H1 (cell line): Measurements from ENCODE around the gene KLK6. TPM values are rescaled to one million over a fixed set of nuclear protein-coding genes. Genes with fewer than 3 reads are reported as not detected.
"Not testable (repeated sequence)": the region's sequence is repeated elsewhere in the genome, so short reads cannot be mapped to it uniquely, and the experiment has no call there.

Experiments
- CTCF ChIA-PET: fragments of 300-600 bp; sonication (Branson Sonifier 250); formaldehyde crosslinking; loops from one replicate; lab custom pipeline; 2021; ENCODE audit not compliant: partially characterized antibody; lab: Charles Lee
- POLR2A ChIA-PET: fragments of 300-600 bp; sonication (Branson Sonifier 250); formaldehyde crosslinking; loops from one replicate; lab custom pipeline; 2021; ENCODE audit warnings: inconsistent platforms; ENCODE audit not compliant: partially characterized antibody; lab: Charles Lee
- DNase-seq, 2 experiments: peaks; one replicate each; pipeline versions ENCODE4 v3.0.0 to v3.0.0-alpha.2; 2010 to 2022; ENCODE audit warnings: low spot score in 2 of 2, low read depth in 1 of 2, mixed read lengths in 1 of 2
- FAIRE-seq: peaks from 2 replicates; lab custom pipeline; 2011; peaks lifted over from hg19 to GRCh38; lab: Jason Lieb, UNC
- H2AFZ ChIP-seq: 2 replicates; pipeline ENCODE4 v1.8.1; 2012; ENCODE audit warnings: low read length, inconsistent platforms
- H2AK5ac ChIP-seq: 2 replicates; pipeline ENCODE4 v1.6.1; 2013; ENCODE audit warnings: low read depth, low read length
- H2BK120ac ChIP-seq: replicated peaks from 2 replicates; pipeline ENCODE3; 2013; ENCODE audit warnings: low read depth, low read length, inconsistent platforms
- H2BK12ac ChIP-seq: 2 replicates; pipeline ENCODE4 v1.6.1; 2013; ENCODE audit warnings: low read depth, low read length
- H2BK15ac ChIP-seq: 2 replicates; pipeline ENCODE4 v1.6.1; 2013; ENCODE audit warnings: low read length
- H2BK20ac ChIP-seq: 2 replicates; pipeline ENCODE4 v1.6.1; 2013; ENCODE audit warnings: low read length
- H2BK5ac ChIP-seq: 2 replicates; pipeline ENCODE4 v1.6.1; 2013; ENCODE audit warnings: low read depth, low read length
- H3K14ac ChIP-seq: 2 replicates; pipeline ENCODE4 v1.6.1; 2013; ENCODE audit warnings: inconsistent platforms; ENCODE audit not compliant: insufficient read length
- H3K18ac ChIP-seq: 2 replicates; pipeline ENCODE4 v1.6.1; 2013; ENCODE audit warnings: low read length; ENCODE audit errors: extremely low read depth
- H3K23ac ChIP-seq: 2 replicates; pipeline ENCODE4 v1.6.1; 2013; ENCODE audit warnings: inconsistent platforms; ENCODE audit not compliant: insufficient read length
- H3K23me2 ChIP-seq: 2 replicates; pipeline ENCODE4 v1.6.1; 2013; ENCODE audit warnings: low read depth, low read length
- H3K27ac ChIP-seq: 2 replicates; pipeline ENCODE4 v1.6.1; 2011; ENCODE audit warnings: low read depth, low read length, inconsistent platforms
- H3K27me3 ChIP-seq, 4 experiments: replicated peaks in 1 of 4; 1 replicate in 1 of 4; 2 replicates in 3 of 4; pipeline versions ENCODE4 v1.6.1 to v1.8.1; 2011 to 2013; ENCODE audit warnings: low read length in 3 of 4, mild to moderate bottlenecking in 3 of 4, inconsistent platforms in 2 of 4, mixed read lengths in 2 of 4, moderate library complexity in 1 of 4; ENCODE audit not compliant: control insufficient read depth in 3 of 4, insufficient read depth in 3 of 4; ENCODE audit errors: extremely low read depth in 1 of 4
- H3K36me3 ChIP-seq, 4 experiments: 2 replicates each; pipeline versions ENCODE4 v1.6.1 to v1.8.1; 2011 to 2013; ENCODE audit warnings: mild to moderate bottlenecking in 4 of 4, low read length in 3 of 4, moderate library complexity in 2 of 4, control low read depth in 1 of 4, inconsistent platforms in 1 of 4; ENCODE audit not compliant: insufficient read depth in 4 of 4, control insufficient read depth in 2 of 4
- H3K4ac ChIP-seq: replicated peaks from 2 replicates; pipeline ENCODE3; 2013; ENCODE audit warnings: low read length, low read depth, mixed read lengths, inconsistent platforms; ENCODE audit not compliant: insufficient read length
- H3K4me1 ChIP-seq, 4 experiments: replicated peaks in 1 of 4; 1 replicate in 1 of 4; 2 replicates in 3 of 4; pipeline versions ENCODE4 v1.6.1 to v1.8.1; 2011 to 2013; ENCODE audit warnings: low read length in 3 of 4, inconsistent platforms in 2 of 4, mixed read lengths in 1 of 4; ENCODE audit not compliant: insufficient read depth in 4 of 4, control insufficient read depth in 3 of 4
- H3K4me2 ChIP-seq, 2 experiments: 2 replicates each; pipeline versions ENCODE4 v1.6.1 to v1.8.1; 2011 to 2013; ENCODE audit warnings: low read depth in 2 of 2, low read length in 2 of 2, control low read depth in 1 of 2, inconsistent platforms in 1 of 2, mild to moderate bottlenecking in 1 of 2; ENCODE audit not compliant: insufficient read depth in 1 of 2
- H3K4me3 ChIP-seq, 4 experiments: fragments of 200-600, 300-600 bp in 1 of 4; sonication (generic), shearing (Covaris generic), sonication (Bioruptor Twin) in 1 of 4; 2 replicates each; pipeline versions ENCODE4 v1.5.1 to v1.8.1; 2011 to 2016; ENCODE audit warnings: low read length in 4 of 4, low read depth in 3 of 4, control low read depth in 2 of 4, inconsistent platforms in 2 of 4, mild to moderate bottlenecking in 2 of 4, mixed read lengths in 1 of 4, moderate library complexity in 1 of 4; ENCODE audit not compliant: insufficient read depth in 2 of 4; ENCODE audit errors: extremely low read depth in 1 of 4
- H3K56ac ChIP-seq: replicated peaks from 2 replicates; pipeline ENCODE3; 2013; ENCODE audit warnings: low read depth, mild to moderate bottlenecking, mixed read lengths, low read length, inconsistent platforms; ENCODE audit not compliant: insufficient read length
- H3K79me1 ChIP-seq: 2 replicates; pipeline ENCODE4 v1.6.1; 2013; ENCODE audit warnings: low read depth, low read length, control low read depth
- H3K79me2 ChIP-seq, 2 experiments: 2 replicates each; pipeline versions ENCODE4 v1.6.1 to v1.8.1; 2012 to 2013; ENCODE audit warnings: low read length in 2 of 2, mild to moderate bottlenecking in 2 of 2, inconsistent platforms in 1 of 2; ENCODE audit not compliant: insufficient read depth in 2 of 2, control insufficient read depth in 1 of 2
- H3K9ac ChIP-seq, 4 experiments: replicated peaks in 1 of 4; 1 replicate in 1 of 4; 2 replicates in 3 of 4; pipeline versions ENCODE4 v1.6.1 to v1.8.1; 2011 to 2013; ENCODE audit warnings: low read depth in 3 of 4, low read length in 3 of 4, control low read depth in 2 of 4, mild to moderate bottlenecking in 2 of 4, moderate library complexity in 2 of 4, inconsistent platforms in 1 of 4; ENCODE audit errors: extremely low read depth in 1 of 4
- H3K9me3 ChIP-seq, 2 experiments: 2 replicates each; pipeline versions ENCODE4 v1.6.1 to v1.8.1; 2012 to 2013; ENCODE audit warnings: mild to moderate bottlenecking in 2 of 2, moderate library complexity in 2 of 2, control low read depth in 1 of 2, inconsistent platforms in 1 of 2, low read depth in 1 of 2, low read length in 1 of 2, mixed read lengths in 1 of 2; ENCODE audit not compliant: insufficient read depth in 2 of 2
- H4K20me1 ChIP-seq, 2 experiments: replicated peaks in 1 of 2; 2 replicates each; pipeline versions ENCODE3 to v1.8.1; 2011 to 2013; ENCODE audit warnings: inconsistent platforms in 2 of 2, low read length in 2 of 2, mild to moderate bottlenecking in 1 of 2; ENCODE audit not compliant: insufficient read depth in 2 of 2, control insufficient read depth in 1 of 2
- H4K5ac ChIP-seq: 2 replicates; pipeline ENCODE4 v1.6.1; 2013; ENCODE audit warnings: low read length, low read depth, mixed read lengths, inconsistent platforms; ENCODE audit not compliant: insufficient read length
- H4K8ac ChIP-seq: 2 replicates; pipeline ENCODE4 v1.8.0; 2013; ENCODE audit warnings: mild to moderate bottlenecking, moderate library complexity, low read length, inconsistent platforms; ENCODE audit not compliant: insufficient read depth; ENCODE audit errors: extremely low read depth
- H4K91ac ChIP-seq: replicated peaks from 2 replicates; pipeline ENCODE3; 2013; ENCODE audit warnings: low read length, mixed read lengths, inconsistent platforms; ENCODE audit not compliant: insufficient read length
- WGBS, 2 experiments: shearing (Covaris generic) in 1 of 2; methylation state at CpG; one replicate each; pipeline versions ENCODE4 v1.1.6 to v1.1.7; 2013 to 2015; ENCODE audit warnings: low lambda C conversion rate in 2 of 2, mixed read lengths in 2 of 2, inconsistent platforms in 1 of 2, low coverage in 1 of 2, missing lambda C conversion rate in 1 of 2; ENCODE audit not compliant: insufficient replicate concordance in 2 of 2, insufficient coverage in 1 of 2, insufficient read length in 1 of 2; ENCODE audit errors: extremely low coverage in 1 of 2, missing lambda C conversion rate in 1 of 2; 5-methylcytosine and 5-hydroxymethylcytosine counted together
- polyA plus RNA-seq, 7 experiments: library from polyadenylated mRNA; depleted of rRNA in 3 of 7; stranded (reverse) in 5 of 7; unstranded in 2 of 7; fragments of >200 nt in 5 of 7; fragments of 200-250 nt in 2 of 7; gene quantifications; 1 replicate in 5 of 7; 2 replicates in 1 of 7; 4 replicates in 1 of 7; pipeline versions ENCODE4 v1.2.1 to v1.2.3, GENCODE V29; 2011 to 2013; ENCODE audit warnings: missing spikeins in 2 of 7, mixed read lengths in 2 of 7
- total RNA-seq: library from RNA; stranded (reverse); fragmentation: NEBNext Ultra II Directional; extraction: Animal tissue kit (Norgen Biotek cat#: 25700); gene quantifications from 2 replicates; pipeline ENCODE4 v1.2.1, GENCODE V29; 2021

Gene KLK6
- total and polyA plus RNA-seq, 2 of the 8 experiments (the other 6 are each of a cell fraction or from before 2014, with no cell fraction given), result 0.69 to 3.2 TPM

- not testable (repeated sequence) for H4K5ac ChIP-seq, H3K9ac ChIP-seq, H3K36me3 ChIP-seq, H3K14ac ChIP-seq, H3K4me2 ChIP-seq, H4K91ac ChIP-seq, H3K56ac ChIP-seq, H2BK120ac ChIP-seq, H3K79me1 ChIP-seq, H3K79me2 ChIP-seq, H2AK5ac ChIP-seq, H3K23ac ChIP-seq, H2BK5ac ChIP-seq, H3K9me3 ChIP-seq, H3K27me3 ChIP-seq, H3K23me2 ChIP-seq, FAIRE-seq, DNase-seq, H2BK20ac ChIP-seq, H3K4ac ChIP-seq, H4K8ac ChIP-seq, H3K27ac ChIP-seq, H4K20me1 ChIP-seq, H3K4me3 ChIP-seq
- 100% methylated on average over 1 of the region's 3 CpGs; no CpG with 5 or more reads in 1 of the 2 experiments for WGBS, 2 experiments
- peak overlapping the region; percentile 68; the same call in 1 of the 2 replicates for H2BK12ac ChIP-seq
- H3K18ac ChIP-seq, result peak overlapping the region; percentile 32
- ChIA-PET CTCF (interaction anchor here (1.5 kb wide), 1 partner anchor 47 kb away, joined by 6 read pairs; no protein-coding TSS in a partner anchor), POLR2A (interaction anchor here (0.7 to 1.0 kb wide), 3 partner anchors 19 to 165 kb away, joined by 3 to 4 read pairs (median 3); no protein-coding TSS in a partner anchor)
- peak overlapping the region; percentile 58; the same call in 1 of the 2 replicates for H2AFZ ChIP-seq
- 0 out of 2 replicates have a peak overlapping the region, but pooled peaks have one; percentile 81 for H2BK15ac ChIP-seq
- peaks cover 0 to 20% (median 6%) of the 10 kb centered on the region in 4 experiments; a peak in 5 of 7 replicates for H3K4me1 ChIP-seq
Observed at GRCh38 chr19:50969810-50970209, 419 bp upstream of the KLK6 start.
